Measurements from ENCODE around the gene TUBB2B.
"Not testable (repeated sequence)": the region's sequence is repeated elsewhere in the genome, so short reads cannot be mapped to it uniquely, and the experiment has no call there.

Gene TUBB2B

DNA sequence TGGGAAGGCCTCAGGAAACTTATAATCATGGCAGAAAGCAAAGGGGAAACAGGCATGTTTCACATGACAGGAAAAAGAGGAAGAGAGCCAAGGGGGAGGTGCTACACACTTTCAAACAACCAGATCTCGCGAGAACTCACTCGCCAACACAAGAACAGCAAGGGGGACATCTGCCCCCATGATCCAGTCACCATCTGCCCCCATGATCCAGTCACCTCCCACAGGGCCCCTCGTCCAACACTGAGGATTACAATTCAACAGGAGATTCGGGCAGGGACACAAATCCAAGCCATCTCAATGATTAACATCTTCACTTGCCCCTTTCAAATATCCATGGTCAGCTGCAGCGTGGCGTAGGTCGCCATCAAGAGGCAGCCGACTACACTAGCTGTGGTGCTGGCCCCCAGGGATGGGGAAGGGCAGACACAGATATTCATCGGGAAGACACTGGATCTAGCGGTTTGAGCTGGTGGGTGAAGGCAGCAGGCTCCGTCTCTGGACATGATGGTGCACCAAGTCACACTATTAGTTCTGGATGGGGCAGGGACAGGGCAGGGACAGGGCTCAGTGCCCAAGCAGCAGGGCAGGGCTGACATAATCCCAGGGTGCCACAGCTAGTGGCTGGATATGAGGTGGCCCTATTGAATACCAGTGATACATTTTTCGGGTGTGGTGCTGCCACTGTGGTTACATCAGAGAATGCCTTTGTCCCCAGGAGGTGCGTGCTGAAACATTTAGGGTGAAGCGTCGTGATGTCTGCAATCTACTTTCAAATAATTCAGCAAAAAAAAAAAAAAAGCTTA is 31.6 kb downstream of the TUBB2B start:
- FAIRE-seq (no peak), DNase-seq (ENCODE audit: insufficient read length, low spot score) (no peak)
- TF ChIP-seq POLR2AphosphoS5 (IDR thresholded peaks at IDR 0.05; ENCODE audit: low read depth, low read length) = no peak
- peak; percentile 66 for TF ChIP-seq SPI1 (IDR thresholded peaks at IDR 0.05; ENCODE audit: low read depth, low read length)

DNA sequence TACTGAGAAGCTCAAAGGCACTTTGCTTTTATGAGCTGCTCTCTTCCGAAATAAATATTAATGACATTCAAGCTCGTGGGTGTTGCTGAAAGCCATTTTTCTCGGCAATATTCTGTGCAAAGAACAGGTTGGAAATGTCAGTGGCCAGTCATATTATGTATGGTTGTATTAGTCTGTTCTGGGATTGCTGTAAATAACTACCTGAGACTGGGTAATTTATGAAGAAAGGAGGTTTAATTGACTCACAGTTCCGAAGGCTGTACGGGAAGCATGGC is 32.1 kb downstream of the TUBB2B start:
- FAIRE-seq = no peak
- TF ChIP-seq POLR2A (IDR thresholded peaks at IDR 0.05; ENCODE audit: low read depth, low read length) (no peak), PAX5 (IDR thresholded peaks at IDR 0.05; ENCODE audit: insufficient read depth, low read length, severe bottlenecking) (no peak), POU2F2 (IDR thresholded peaks at IDR 0.05; ENCODE audit: low read depth, low read length) (no peak)
- no peak for DNase-seq (ENCODE audit: insufficient read length, low spot score)

DNA sequence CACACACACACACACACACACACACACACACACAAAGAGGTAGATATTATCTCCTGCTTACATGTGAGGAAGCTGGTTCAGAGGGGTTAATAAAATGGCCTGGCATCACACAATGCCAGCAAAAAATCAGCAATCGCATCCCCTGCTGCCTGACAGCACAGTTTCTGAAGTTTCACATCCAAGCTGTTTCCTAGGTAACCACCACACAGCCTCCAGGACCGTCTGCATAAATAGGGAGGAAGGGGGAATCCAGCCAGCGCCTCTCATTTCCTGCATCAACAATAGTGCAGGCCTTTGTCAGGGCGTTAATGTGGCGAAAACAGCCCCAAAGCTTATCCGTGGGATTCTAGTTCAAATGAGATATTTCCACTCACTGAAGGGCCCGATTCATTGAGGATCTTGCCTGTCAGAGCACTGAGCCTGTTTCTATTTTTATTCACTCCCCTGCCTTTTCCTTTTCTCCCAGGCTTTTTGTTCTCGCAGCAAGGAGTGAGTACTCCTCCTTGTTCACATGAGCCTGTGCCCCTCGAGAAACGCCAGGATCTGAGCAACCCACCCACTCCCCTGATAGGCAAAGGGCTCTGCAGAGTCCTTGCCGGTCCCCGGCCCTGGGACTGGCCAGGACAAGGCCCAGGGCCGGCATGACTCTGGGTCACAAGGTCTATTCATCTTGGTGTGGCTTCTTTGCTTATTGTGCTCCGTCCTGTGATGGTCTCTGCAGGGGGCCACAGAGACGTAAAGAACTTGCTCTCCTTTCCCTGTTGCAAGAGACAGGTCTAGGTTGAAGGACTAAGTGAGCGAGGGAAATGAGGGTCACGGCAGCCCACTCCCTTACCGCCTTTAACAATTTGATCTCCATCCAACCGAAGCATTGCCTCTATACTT is 32.7 kb downstream of the TUBB2B start:
- no peak for FAIRE-seq
- DNase-seq (ENCODE audit: insufficient read length, low spot score) = no peak

DNA sequence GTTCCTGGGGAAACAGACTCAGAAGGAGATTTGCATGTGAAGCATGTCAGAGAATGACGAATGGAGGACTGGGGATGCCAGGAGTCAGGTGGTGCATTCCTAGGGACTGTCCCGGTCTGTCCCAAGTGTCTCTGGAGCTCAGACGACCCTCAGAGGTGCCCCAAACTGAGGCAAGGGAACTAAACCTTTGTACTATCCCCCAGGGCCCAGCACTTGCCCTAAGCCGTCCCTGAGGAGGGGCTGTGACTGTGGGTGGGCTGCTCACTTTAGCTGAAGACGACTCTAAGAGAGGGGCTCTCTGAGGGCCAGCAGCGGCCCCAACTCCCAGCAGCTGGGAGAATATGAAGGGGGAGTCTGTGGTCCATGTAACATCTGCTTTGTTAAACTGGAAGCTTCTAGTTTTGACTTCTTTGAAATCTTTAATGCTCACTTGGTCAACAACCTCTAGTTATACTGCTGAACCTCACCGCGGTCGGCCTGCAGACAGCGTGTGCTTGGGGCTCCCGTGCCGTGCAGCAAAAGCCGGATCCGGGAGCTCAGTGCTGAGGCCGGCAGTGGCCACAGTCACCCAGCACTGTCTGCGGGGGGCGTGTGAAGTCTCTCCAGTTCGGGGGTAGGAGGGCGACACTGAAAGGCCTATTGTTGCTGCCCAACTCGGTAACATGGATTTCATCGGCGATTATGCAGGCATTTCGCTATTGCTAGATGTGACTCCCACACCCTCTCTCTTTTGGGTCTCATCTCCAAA is 34.2 kb downstream of the TUBB2B start:
- FAIRE-seq (no peak), DNase-seq (ENCODE audit: insufficient read length, low spot score) (no peak)
- TF ChIP-seq SPI1 (IDR thresholded peaks at IDR 0.05; ENCODE audit: low read depth, low read length) (no peak), POLR2AphosphoS5 (IDR thresholded peaks at IDR 0.05; ENCODE audit: low read depth, low read length) (no peak), PAX5 (IDR thresholded peaks at IDR 0.05; ENCODE audit: insufficient read depth, low read length, severe bottlenecking) (no peak), POU2F2 (IDR thresholded peaks at IDR 0.05; ENCODE audit: low read depth, low read length) (no peak), POLR2A (IDR thresholded peaks at IDR 0.05; ENCODE audit: low read depth, low read length) (no peak), TAF1 (IDR thresholded peaks at IDR 0.05; ENCODE audit: low read depth, low read length) (no peak)

More for the DNA sequence above, 32.7 kb downstream of the TUBB2B start:
- no peak for TF ChIP-seq PAX5 (IDR thresholded peaks at IDR 0.05; ENCODE audit: insufficient read depth, low read length, severe bottlenecking)
- peak; percentile 21; the same call in 1 of the 2 replicates for TF ChIP-seq SPI1 (IDR thresholded peaks at IDR 0.05; ENCODE audit: low read depth, low read length)

DNA sequence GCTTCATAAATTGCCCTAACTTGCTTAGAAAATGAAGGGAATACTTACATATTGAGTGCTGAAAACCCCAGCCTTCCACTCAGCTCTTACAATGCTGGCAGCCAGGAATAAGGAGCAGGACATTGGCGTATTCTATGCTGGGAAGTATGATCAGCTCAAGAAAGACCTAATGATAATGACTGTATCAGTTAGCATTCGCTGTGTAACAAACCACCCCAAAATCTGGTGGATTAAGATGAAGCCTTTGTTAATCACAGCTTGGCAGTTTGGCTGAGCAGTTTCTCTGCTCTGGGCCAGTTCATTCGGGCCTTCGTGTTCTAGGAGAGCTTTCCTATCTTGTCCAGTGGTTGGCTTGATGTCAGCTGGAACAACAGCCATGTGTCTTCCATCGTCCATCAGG is 36.7 kb downstream of the TUBB2B start:
- DNase-seq (ENCODE audit: insufficient read length, low spot score) (no peak), FAIRE-seq (no peak)
- no peak for TF ChIP-seq POU2F2 (IDR thresholded peaks at IDR 0.05; ENCODE audit: low read depth, low read length)
- TF ChIP-seq TAF1 (IDR thresholded peaks at IDR 0.05; ENCODE audit: low read depth, low read length) = no peak
- TF ChIP-seq POLR2A (IDR thresholded peaks at IDR 0.05; ENCODE audit: low read depth, low read length) = no peak
- no peak for TF ChIP-seq SPI1 (IDR thresholded peaks at IDR 0.05; ENCODE audit: low read depth, low read length)
- TF ChIP-seq PAX5 (IDR thresholded peaks at IDR 0.05; ENCODE audit: insufficient read depth, low read length, severe bottlenecking) = no peak
- no peak for TF ChIP-seq POLR2AphosphoS5 (IDR thresholded peaks at IDR 0.05; ENCODE audit: low read depth, low read length)

DNA sequence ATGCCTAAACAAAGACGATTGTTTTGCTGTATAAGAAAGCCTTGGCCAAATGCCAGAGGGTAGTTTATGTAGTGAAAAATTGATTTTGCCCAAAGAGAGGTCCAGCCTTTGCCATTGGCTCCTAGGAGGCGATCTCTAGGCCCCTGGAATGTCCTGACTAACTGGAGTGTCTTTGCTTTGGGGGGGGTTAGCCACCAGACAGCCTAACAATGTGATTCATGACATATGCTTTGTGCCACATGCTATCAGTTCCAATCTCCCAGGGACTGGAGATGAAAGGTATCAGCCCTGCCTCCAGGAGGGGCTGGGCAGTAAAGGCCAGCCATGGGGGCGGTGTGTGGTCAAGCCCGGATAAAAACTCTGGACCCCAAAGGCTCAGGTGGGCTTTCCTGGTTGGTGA is 37.4 kb downstream of the TUBB2B start:
- no peak for DNase-seq (ENCODE audit: insufficient read length, low spot score)
- FAIRE-seq = no peak

DNA sequence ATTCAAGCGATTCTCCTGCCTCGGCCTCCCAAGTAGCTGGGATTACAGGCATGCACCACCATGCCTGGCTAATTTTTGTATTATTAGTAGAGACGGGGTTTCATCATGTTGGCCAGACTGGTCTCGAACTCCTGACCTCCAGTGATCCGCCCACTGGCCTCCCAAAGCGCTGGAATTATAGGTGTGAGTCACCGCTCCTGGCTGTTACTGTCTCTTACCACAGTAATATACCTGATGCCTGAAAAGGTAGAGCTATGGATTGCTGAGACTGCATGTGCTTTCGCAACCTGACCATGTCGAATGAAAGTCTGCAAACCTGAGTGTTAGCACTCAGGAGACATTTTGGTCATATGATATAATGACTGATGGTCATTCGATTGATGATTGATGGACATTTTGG is 38.3 kb downstream of the TUBB2B start:
- not testable (repeated sequence) for FAIRE-seq; DNase-seq (ENCODE audit: insufficient read length, low spot score)

More for the DNA sequence above, 37.4 kb downstream of the TUBB2B start:
- TF ChIP-seq PAX5 (IDR thresholded peaks at IDR 0.05; ENCODE audit: insufficient read depth, low read length, severe bottlenecking) = no peak
- TF ChIP-seq POU2F2 (IDR thresholded peaks at IDR 0.05; ENCODE audit: low read depth, low read length) = no peak
- TF ChIP-seq POLR2AphosphoS5 (IDR thresholded peaks at IDR 0.05; ENCODE audit: low read depth, low read length) = no peak
- no peak for TF ChIP-seq POLR2A (IDR thresholded peaks at IDR 0.05; ENCODE audit: low read depth, low read length)
- TF ChIP-seq SPI1 (IDR thresholded peaks at IDR 0.05; ENCODE audit: low read depth, low read length) = no peak
- no peak for TF ChIP-seq TAF1 (IDR thresholded peaks at IDR 0.05; ENCODE audit: low read depth, low read length)

DNA sequence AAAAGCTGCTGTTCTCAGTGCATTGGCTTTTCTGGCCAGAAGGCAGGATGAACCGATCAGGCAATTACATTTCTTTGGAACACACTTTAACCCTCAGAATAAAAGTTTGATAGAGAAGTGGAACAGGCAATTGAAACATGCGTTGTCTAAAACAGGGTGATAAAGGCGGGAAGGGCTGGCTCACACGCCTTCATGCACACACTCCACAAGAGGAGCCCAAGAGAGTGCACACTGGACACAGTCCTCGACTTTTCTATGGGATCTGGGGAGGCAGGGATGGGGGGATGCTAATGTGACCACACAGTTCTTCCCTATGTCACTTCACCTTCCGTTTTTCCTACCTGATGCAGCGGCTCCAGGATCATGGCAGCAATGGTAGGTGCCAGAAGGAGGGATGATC is 39.2 kb downstream of the TUBB2B start:
- no peak for TF ChIP-seq SPI1 (IDR thresholded peaks at IDR 0.05; ENCODE audit: low read depth, low read length)
- no peak for TF ChIP-seq POU2F2 (IDR thresholded peaks at IDR 0.05; ENCODE audit: low read depth, low read length)
- no peak for TF ChIP-seq TAF1 (IDR thresholded peaks at IDR 0.05; ENCODE audit: low read depth, low read length)
- TF ChIP-seq POLR2A (IDR thresholded peaks at IDR 0.05; ENCODE audit: low read depth, low read length) = no peak
- no peak for TF ChIP-seq POLR2AphosphoS5 (IDR thresholded peaks at IDR 0.05; ENCODE audit: low read depth, low read length)
- no peak for TF ChIP-seq PAX5 (IDR thresholded peaks at IDR 0.05; ENCODE audit: insufficient read depth, low read length, severe bottlenecking)
- FAIRE-seq (no peak), DNase-seq (ENCODE audit: insufficient read length, low spot score) (no peak)

DNA sequence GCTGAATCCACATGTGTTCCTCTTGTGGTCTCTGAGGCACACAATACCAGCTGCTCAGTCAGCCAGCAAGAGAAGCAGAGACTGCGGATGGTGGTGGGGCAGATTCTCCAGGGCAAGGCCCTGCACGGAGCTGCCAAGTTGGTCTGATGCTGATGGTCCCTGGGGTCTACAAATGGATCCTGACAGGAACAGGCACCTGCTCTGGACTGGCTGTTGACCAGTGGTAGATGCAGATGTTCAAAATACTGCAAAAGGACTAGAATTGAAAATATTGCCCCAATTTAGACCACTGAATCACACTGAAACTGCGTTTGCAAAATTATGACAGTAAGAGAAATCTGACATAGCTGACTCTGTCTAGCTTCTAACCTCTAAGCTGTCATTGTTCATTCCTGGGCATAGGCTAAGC is 40.5 kb downstream of the TUBB2B start:
- DNase-seq (ENCODE audit: insufficient read length, low spot score) (no peak), FAIRE-seq (no peak)
- TF ChIP-seq SPI1 (IDR thresholded peaks at IDR 0.05; ENCODE audit: low read depth, low read length) (no peak), PAX5 (IDR thresholded peaks at IDR 0.05; ENCODE audit: insufficient read depth, low read length, severe bottlenecking) (no peak), TAF1 (IDR thresholded peaks at IDR 0.05; ENCODE audit: low read depth, low read length) (no peak), POLR2AphosphoS5 (IDR thresholded peaks at IDR 0.05; ENCODE audit: low read depth, low read length) (no peak), POLR2A (IDR thresholded peaks at IDR 0.05; ENCODE audit: low read depth, low read length) (no peak), POU2F2 (IDR thresholded peaks at IDR 0.05; ENCODE audit: low read depth, low read length) (no peak)

DNA sequence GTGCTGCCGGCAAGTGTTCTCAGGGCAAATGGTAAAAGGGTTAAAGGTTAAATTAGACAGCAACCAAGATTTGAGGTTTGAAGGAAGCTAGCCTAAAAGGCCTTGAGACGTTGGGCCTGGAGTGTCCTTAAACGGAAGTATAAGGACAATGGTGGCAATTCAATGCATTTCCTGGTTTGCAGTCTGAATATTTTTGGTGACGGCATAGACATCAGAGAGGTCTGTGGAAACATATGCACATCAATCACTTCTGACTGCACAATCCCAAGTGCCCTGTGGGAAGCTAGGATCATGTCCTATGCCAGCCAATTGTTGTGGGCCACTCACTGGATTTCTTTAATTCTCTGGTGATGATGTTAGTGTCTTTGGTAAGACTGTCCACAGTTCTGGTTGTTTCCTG is 44.4 kb downstream of the TUBB2B start:
- DNase-seq (ENCODE audit: insufficient read length, low spot score) (no peak), FAIRE-seq (no peak)
- TF ChIP-seq POLR2AphosphoS5 (IDR thresholded peaks at IDR 0.05; ENCODE audit: low read depth, low read length) (no peak), POU2F2 (IDR thresholded peaks at IDR 0.05; ENCODE audit: low read depth, low read length) (no peak), POLR2A (IDR thresholded peaks at IDR 0.05; ENCODE audit: low read depth, low read length) (no peak), SPI1 (IDR thresholded peaks at IDR 0.05; ENCODE audit: low read depth, low read length) (no peak), PAX5 (IDR thresholded peaks at IDR 0.05; ENCODE audit: insufficient read depth, low read length, severe bottlenecking) (no peak), TAF1 (IDR thresholded peaks at IDR 0.05; ENCODE audit: low read depth, low read length) (no peak)
